HG03159 (cell line): ENCODE results near the gene GHITM.
"Not testable (repeated sequence)": the region's sequence is repeated elsewhere in the genome, so short reads cannot be mapped to it uniquely, and the experiment has no call there.

Experiments
- ATAC-seq: cut with Tn5 transposase; IDR thresholded peaks from one replicate; pipeline ENCODE4 v1.9.1; 2021; ENCODE audit warnings: mild to moderate bottlenecking, moderate library complexity; ENCODE audit not compliant: unreplicated experiment

GHITM gene

DNA sequence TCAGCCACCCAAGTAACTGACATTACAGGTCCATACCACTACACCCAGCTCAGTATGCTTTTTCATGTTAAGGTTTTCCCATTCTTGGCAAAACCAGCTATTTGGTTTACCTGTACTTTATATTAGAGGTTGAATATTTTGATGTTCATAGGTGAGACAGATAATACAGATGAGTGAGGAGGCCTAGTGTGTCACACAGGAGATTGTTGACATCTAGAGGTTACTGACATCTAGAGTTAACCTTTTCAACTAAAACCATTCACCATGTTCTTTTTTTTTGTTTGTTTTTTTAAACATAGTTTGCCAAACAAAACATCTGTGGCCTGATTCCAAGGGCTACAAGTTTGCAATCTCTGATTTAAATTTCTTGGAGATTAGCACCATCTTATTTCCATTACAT is 8.0 kb downstream of the GHITM start:
- ATAC-seq: no peak

DNA sequence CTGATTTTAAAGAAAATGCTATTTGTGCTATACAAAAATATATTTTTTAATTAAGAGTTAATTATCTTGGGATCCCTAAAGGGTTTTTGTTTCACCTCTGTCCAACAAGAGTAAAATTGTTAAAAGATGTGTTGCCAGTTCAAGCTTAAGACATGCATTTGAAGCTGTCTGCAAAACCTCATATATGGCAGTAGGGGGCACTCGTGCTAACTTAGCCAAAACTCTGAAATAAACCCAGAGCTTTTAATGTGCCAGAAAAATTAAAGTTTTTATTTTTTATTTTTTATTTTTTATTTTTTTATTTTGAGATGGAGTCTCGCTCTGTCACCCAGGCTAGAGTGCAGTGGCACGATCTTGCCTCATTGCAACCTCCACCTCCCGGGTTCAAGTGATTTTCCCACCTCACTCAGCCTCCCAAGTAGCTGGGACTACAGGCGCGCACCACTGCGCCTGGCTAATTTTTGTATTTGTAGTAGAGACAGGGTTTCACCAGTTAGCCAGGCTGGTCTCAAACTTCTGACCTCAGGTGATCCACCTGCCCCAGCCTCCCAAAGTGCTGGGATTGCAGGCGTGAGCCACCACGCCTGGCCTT is 8.8 kb downstream of the GHITM start:
- peak; percentile 73 for ATAC-seq

DNA sequence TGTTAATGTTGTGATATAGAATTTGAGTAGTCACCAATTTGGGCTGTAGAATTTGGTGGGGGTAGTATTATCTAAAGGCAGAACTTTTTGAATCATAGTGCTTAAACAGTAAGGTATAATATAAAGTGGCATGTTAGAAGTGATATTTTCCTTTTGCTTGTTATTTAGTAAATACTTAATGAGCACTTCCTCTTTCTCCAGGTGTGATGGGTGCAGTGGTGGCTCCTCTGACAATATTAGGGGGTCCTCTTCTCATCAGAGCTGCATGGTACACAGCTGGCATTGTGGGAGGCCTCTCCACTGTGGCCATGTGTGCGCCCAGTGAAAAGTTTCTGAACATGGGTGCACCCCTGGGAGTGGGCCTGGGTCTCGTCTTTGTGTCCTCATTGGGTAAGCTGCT is 10.5 kb downstream of the GHITM start:
- no peak for ATAC-seq

DNA sequence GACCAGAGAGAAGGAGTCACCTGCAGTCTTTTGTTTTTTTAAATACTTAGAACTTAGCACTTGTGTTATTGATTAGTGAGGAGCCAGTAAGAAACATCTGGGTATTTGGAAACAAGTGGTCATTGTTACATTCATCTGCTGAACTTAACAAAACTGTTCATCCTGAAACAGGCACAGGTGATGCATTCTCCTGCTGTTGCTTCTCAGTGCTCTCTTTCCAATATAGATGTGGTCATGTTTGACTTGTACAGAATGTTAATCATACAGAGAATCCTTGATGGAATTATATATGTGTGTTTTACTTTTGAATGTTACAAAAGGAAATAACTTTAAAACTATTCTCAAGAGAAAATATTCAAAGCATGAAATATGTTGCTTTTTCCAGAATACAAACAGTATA is 13.5 kb downstream of the GHITM start:
- ATAC-seq: no peak

DNA sequence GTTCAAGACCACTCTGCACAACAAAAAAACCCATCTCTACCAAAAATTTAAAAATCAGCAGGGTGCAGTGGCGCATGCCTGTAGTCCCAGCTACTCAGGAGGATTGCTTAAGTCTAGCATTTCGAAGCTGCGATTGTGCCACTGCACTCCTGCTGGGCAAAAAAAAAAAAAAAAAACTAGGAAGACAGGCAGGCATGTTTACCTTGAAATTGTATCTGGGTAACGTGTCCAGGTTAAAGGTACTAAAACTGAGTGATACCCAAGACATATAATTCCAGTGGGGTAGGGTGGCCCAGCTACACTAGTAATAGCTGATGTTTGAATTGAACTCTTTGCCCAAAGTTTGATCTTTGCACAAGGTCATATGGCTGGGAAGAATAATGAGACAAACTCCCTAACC is 16.2 kb downstream of the GHITM start:
- ATAC-seq: no peak

DNA sequence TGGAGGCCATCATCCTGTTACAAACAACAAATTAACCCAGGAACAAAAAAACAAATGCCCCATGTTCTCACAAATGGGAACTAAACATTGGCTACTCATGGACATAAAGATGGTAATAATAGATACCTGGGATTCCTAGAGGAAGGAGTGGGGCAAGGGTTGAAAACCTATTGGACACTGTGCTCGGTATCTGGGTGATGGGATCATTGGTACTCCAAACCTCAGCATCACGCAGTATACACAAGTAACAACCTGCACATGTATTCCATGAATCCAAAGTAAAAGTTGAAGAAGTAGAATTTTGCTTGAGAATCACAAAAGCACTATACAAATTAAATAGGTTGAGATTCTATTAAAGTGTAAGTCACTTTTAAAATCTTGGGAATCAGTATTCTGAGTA is 16.7 kb downstream of the GHITM start:
- ATAC-seq: no peak

DNA sequence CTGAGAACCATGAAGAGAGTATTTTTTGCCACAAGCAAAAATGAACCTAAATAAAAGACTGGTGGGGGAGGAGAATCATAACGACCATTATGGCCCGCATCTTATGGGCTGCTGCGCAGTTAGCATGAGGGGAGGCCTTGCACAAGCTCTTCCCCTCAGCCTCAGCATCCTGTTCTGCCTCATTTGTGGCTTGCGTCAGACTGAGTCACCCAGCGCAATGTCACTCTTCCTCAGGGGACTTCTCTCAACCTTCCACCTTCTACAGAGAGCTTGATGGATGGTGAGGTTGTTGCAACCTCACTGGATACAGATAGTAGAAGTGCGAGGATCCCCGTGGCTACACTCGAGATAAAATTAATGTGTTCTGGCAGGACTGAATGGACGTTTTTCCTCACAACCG is 17.5 kb downstream of the GHITM start:
- no peak for ATAC-seq

DNA sequence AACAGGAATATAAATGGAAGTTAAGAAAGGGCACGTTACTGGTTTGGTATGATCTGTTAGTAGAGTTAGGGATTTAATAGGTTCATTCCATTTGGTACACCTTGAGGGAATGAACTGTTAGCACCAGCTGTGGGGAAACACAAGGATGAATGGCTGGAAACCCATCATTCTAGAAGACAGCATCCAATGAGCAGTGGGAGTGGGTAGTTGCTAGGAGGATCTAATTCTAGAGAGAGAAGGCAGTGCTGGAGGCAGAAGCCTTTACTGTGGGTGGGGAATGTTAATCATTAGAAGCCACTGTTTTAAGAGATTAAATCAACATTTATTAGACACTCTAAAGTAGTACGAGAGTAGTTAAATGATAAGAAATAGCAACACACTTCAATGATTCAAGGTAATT is 18.8 kb downstream of the GHITM start:
- no peak for ATAC-seq

DNA sequence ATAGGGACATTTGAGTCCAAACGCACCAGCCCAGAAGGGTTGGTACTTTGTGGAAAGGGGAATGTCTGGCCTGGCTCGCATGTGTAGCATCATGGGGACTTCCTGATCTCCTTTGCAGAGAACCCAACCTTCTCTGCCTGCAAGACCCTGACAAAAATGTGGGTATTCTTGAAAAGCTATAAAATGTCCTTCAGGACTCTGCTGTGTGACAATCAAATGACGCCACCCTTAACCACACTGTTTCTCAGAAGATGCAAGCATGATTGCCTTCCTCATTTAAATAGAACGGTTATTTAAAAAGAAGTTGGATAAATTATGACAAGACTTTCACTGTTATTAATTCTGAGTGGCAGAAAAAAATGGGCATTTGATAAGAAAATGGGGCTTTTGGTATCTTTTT is 19.2 kb downstream of the GHITM start:
- ATAC-seq: no peak

DNA sequence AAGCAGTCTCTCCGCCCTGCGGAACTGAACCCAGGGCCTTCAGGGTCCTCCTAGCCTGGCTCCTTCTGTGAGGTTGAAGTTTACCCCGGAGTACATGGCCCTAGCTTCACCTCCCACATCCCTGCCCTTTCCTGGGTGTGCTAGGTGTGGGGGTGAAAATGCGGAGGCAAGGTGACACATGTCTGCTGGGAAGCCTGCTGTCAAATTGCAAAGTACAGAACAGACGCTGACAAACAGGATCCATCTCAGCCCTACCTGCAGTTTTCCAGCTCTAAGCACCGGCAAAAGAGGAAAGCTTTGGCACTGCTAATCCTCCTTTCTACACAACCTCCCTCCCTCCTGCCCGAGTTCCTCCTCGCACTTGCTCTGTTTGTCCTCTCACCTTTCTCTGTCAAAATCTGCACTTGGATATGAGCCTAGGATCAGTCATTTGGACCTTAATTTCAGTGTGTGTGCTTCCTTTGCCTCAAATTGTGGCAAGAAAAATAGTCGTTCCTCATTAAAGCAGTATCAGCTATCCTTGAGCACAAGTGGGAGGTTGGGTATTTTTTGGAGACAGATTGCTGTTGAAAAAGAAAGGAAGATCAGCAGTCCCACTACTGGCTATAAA is 19.9 kb downstream of the GHITM start:
- ATAC-seq: no peak

DNA sequence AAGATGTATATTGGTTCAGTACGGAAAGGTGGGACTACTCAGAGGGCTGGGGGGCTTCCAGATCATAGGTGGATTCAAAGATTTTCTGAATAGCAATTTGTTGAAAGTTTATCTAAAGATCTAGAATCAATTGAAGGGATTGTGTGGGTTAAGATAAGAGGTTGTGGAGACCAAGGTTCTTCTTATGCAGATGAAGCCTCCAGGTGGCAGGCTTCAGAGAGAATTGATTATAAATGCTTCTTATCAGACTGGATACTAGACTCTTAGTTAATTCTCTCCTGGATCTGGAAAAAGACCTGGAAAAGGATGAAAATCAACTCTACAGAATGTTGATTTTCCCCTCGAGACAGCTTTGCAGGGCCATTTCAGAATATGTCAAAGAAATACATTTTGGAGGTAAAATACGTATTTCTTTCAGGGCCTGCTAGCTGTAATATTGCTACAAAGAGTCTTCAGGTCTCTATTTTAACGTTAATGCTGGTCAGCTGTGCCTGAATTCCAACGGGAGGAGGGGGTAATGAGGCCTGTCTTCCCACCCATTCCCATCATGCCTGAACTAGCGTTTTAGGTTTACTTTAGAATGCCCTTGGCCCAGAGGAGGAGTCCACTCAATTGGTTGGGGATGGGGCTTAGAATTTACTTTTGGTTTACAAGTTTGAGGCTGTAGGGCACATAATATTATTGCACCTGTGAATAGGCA is 21.5 kb downstream of the GHITM start:
- no peak for ATAC-seq

DNA sequence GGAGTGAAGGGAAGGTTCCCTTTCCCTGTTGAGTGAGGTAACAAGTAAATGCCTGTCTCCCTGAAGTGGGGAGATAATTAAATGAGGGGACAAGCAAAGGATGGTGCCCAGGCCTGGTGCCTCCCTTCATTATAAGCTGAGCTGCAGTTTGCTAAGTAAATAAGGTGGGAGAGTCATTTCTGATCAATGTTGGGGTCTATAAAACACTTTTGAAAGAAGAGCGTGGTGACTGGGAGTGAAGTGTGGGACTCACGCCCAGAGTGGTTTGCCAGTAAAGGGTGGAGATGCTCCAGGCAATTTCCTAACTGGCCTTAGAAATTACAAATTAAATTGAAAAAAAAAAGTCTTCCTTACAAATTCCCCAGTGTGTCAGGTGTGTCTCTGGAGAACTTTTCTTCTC is 24.7 kb downstream of the GHITM start:
- ATAC-seq: no peak

DNA sequence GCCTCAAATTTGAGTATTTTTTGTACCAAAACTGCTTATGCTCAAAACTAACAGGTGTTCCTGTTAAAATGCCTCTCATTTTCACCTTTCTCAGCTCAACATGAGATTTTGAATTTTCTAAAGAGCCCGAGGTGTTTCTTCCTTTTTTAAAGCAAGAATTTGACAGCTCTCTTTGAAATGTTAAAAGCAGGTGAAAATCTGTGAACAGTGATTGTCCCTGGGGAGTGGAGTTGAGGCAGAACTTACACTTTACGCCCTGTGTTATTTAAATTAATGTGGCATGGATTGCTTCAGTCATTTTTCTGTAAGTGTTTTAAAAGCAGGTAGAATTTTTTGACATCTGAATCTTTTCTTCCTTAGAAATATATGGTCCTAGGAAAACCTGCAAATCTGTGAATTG is 25.1 kb downstream of the GHITM start:
- ATAC-seq: no peak

DNA sequence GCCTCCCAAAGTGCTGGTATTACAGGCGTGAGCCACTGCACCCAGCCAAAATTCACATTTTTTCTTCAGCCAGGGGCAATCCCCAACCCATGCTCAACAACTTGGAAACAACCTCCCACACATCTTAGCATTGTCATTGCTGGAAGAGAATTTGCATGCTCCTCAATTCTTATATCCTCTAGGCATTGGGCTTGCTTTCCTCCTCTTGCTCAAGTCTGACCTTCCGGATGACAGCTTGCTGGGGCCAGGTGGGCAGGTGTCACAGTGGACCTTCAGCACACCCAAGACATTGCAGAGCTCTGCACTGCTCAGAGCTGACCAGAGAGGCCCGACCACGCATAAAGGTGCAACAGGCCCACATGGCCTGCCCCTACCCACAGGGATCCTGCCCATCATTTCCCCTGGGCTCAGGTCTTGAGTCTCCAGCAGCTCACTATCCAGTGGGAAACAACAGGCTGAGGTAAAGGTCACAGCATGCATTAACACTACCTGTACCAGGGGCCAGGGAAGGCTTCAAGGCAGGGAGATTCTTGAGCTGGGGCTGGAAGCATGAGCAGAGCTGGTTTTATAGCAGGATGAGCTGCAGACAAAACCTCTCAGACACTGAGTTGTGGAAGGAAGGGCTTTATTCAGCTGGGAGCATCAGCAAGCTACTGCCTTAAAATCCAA is 27.4 kb downstream of the GHITM start:
- peak; percentile 46 for ATAC-seq

DNA sequence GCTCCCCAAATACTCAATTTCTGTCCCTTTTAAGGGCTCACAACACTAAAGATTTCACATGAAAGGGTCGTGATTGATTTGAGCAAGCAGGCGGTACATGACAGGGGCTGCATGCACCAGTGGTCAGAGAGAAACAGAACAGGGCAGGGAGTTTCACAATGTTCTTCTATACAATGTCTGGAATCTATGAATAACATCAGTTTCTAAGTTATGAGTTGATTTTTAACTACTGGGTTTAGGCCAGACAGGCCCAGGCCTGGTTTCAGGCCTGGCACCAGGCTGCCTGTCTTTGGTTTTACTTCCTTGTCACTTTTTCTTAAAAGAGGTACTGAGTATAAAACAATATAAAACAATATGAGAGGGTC is 28.0 kb downstream of the GHITM start:
- ATAC-seq: peak; percentile 19

DNA sequence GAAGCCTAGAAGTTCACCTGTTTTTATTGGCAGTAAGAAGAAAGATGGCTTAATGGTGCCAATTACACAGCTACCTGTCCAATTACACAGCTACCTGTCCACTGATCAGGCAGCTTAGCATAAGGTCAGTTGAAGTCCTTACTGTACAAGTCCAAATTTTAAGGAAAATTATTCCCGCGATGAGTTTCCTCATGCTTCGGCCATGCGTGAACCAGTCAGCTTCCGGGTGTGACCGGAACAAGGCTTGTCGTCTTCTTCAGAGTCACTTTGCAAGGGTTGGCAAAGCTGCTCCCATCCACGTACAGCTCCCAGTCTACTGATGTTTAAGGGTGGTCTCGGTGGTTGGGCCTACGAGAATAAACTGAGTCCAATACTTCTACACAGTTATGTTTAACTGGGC is 29.1 kb downstream of the GHITM start:
- ATAC-seq: not testable (repeated sequence)

DNA sequence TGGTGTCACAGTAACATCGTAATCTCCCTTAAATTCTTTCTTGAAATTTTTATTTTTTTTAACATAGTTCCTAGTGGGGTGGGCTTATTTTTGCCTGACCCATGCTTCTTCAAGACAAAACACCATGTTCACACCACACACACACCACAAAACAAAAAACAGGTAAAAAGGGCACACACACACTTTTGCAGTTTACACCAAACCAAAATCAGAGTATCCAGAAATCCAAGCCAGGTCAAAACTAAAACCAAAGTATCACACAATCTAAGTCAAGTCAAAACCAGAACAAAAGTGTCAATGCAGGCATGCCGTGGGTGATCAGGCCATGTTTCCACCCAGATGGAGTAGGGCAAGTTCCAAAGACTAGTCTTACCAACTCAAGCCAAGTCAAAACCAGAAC is 31.9 kb downstream of the GHITM start:
- ATAC-seq: not testable (repeated sequence)

DNA sequence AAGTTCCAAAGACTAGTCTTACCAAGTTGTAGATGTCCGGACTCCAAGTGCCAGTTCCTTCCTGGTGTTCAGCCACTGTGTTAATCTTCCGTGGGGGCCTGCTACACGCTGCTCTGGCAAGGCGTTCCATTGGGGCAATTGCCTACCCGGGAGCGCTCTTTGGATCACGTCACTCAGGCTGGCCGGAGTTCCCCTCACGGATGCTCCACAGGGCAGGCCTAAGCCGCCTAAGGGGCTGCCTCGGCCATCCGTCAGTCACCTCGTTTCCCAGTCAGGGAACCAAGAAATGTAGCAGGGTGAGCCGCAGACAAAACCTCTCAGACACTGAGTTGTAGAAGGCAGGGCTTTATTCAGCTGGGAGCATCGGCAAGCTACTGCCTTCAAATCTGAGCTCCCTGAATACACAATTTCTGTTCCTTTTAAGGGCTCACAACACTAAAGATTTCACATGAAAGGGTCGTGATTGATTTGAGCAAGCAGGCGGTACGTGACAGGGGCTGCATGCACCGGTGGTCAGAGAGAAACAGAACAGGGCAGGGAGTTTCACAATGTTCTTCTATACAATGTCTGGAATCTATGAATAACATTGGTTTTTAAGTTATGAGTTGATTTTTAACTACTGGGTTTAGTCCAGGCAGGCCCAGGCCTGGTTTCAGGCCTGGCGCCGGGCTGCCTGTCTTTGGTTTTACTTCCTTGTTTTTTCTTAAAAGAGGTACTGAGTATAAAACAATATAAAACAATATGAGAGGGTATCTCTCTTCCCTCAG is 32.6 kb downstream of the GHITM start:
- ATAC-seq: peak; percentile 37

DNA sequence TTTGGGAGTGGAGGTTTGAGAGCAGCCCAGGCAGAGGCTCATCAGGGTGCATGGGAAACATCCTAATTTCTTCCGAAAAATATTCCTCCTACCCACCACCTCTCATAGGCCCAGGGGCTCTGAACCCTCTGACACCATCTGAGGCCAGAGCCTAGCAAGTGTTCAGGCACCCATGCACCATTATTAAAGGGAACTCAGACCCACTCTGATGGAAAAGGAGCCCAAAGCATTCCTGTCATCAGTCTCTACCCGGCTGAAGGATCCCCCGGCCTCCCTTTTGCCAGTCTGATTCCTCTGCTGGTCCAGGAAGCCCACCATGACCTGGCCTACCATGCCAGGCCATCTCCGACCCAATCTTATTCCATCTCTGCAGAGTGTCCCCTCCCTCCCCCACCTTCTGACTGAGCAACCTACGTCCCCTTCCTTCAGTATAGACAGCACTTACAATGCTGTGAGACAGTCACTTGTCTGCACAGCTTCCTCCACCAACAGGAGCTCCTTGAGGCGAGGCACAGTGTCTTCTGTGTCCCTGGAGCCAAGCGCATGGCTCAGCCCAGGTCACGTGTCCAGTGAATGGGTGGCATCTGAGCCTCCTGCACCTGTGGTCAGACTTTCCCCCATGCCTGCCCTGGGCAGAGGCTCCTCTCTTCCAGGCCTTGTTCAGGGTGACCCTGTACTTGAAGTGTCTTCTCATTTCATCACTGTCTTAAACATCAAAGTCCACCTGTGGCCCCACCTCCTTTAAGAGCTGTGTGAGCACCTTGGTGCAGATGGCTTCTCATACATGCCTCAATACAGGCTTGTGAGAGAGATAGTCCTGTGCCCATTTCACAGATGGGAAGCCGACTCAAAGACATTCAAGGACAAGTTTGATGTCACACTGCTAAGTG is 33.4 kb downstream of the GHITM start:
- ATAC-seq: peak; percentile 55

DNA sequence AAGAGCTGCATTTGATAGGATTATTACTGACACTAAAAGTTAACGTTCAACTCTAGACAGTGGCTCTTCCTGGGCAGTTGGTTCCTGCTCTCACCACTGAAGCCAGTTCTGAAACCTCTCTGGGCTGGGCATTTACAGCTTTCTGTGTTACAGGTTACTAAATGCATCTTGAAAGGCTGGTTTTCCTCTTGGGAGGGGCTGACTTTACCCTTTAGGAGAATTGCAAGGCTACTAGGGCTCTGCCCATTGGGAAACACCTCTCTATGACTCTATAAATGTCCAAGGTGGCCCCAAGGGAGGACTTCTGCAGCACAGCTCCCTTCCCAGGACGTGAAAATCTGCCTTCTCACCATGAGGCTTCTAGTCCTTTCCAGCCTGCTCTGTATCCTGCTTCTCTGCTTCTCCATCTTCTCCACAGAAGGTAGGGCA is 34.2 kb downstream of the GHITM start, which contains the start of gene GPR15LG:
TSS of gene GPR15LG (plus strand) at position 301 of the 429 bp plus-strand sequence. CDS start at position 352, 51 bp downstream.
- ATAC-seq: no peak
